NCI-H226 (cell line): ENCODE measurements around the gene FPGS.
A peak's percentile ranks its signal among the peaks of the same experiment; 100 is the strongest.
"Not testable (repeated sequence)": the region's sequence is repeated elsewhere in the genome, so short reads cannot be mapped to it uniquely, and the experiment has no call there.

Source experiments
- DNase-seq: peaks from one replicate; pipeline ENCODE4 v3.0.0-alpha.2; 2015

The FPGS gene, protein sequence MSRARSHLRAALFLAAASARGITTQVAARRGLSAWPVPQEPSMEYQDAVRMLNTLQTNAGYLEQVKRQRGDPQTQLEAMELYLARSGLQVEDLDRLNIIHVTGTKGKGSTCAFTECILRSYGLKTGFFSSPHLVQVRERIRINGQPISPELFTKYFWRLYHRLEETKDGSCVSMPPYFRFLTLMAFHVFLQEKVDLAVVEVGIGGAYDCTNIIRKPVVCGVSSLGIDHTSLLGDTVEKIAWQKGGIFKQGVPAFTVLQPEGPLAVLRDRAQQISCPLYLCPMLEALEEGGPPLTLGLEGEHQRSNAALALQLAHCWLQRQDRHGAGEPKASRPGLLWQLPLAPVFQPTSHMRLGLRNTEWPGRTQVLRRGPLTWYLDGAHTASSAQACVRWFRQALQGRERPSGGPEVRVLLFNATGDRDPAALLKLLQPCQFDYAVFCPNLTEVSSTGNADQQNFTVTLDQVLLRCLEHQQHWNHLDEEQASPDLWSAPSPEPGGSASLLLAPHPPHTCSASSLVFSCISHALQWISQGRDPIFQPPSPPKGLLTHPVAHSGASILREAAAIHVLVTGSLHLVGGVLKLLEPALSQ

DNA sequence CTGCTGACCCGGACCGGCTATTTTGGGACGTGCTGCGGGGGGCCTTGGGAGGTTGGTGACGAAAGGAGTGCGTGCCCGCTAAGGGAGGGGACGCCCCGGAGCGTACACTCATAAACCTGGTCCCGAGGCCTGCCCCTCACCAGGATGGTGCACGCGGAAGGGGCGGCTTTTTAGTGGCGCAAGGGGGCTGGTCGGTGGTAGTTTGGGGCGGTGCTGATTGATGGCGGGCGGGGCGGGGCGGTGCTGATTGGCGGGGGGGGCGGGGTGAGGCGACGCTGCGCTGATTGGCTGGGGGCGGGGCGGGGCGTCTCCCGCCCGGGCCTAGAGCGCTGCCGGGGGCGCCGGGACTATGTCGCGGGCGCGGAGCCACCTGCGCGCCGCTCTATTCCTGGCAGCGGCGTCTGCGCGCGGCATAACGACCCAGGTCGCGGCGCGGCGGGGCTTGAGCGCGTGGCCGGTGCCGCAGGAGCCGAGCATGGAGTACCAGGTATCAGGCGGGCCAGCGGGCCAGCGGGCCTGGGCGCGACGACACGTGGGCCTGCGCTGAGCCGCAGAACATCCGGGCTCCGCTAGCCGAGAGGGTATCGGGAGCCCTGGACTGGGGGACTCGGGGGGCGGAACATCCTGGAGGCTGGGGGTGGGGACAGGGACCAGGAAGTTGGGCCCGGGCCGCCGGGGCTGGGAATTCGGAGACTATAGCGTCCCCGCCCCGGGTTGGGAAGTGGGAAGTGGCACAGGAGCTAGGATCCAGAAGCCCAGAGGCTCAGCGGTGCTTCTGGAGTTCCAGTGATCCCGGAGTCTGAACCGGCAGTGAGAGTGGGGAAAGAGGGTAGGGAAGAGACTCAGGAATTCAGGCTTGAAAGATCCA, at the start of gene FPGS:
FPGS (plus strand) TSS at position 307 of the 868 bp plus-strand sequence; CDS start at position 350, 43 bp downstream.
- peak; percentile 87 for DNase-seq

DNA sequence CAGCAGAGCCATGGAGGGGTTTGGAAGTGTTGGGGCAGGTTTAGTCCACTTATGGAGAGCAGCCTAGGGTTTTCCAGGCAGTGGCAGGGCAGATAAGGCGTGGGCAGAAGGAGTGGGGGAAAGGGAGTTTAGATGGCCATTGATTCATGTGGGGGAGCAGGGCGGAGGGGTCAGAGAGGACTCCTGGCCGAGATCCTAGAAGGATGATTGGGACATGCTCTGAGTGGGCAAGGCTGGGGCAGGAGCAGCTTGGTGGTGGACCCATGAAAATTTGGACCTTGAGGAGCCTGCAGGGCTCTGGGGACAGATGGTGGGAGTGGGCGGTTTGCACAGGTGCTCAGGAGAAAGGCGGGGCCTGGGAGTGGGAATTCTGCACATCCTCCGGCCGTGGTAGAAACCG, 49.5 kb upstream of the FPGS start:
- DNase-seq, result no peak

DNA sequence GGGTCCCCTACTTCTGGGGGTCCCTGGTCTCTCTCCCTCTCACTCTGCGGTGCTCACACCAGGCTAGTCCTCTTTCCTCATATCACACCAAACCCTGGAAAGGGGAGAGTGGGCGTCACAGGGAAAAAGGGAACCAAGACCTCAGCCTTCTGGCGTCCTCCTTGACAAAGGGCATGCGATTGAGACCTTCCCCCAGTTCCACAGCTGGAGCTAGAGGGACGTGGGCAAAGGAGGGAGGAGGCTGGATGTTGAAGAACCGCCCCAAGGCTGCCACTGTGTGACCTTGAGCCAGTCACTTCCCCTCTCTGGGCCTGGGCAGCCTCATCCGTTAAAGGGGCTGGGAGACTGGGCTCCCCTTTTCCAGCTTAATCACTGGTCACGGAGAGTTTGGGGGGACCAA, 49.1 kb upstream of the FPGS start:
- DNase-seq, result no peak

DNA sequence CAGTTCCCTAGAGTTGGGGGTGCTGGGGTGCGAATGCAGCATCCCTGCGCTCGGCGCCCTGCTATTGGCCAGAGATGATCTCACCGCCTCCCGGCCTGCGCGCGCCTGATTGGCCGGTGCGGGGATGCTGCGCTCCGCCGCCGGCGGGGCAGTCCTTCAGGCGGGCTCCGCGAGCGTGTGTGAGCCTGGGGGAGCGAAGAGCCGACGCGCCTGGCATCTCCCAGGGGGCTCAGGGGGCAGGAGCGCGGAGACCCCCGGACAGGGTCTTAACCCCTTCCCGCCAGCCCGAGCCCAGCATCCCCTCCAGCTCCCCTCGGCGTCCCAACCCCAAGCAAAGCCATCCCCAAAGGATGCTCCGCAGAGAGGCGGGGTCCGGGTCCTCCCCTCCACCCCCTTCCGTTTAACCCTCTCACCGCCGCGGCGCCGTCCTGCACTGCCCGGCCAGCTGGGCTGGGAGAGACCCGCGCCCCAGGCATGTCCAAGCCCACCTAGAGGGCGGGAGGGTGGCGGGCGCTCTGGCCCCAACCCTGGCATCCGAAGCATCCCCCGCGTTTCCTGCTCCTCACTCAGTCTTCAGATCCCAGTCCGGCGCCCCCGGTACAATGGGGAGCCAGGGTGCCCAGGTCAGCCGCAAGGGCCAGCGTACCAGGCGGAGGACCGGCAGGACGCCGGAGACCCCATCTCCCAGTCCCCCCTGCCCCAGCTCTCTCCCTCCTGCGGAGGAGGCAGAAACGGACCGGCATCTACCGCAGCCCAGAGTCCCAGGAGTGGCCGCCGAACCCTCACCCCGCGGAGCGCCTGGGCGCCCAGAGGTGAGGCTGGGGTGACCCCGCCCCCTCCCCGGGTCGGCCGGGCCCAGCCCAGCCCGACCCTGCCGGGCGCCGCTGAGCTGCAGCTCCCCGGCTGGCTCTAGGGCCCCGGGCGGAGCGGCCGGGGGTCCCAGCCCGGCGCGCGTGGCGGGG, 48.3 kb upstream of the FPGS start:
- peak; percentile 64 for DNase-seq

DNA sequence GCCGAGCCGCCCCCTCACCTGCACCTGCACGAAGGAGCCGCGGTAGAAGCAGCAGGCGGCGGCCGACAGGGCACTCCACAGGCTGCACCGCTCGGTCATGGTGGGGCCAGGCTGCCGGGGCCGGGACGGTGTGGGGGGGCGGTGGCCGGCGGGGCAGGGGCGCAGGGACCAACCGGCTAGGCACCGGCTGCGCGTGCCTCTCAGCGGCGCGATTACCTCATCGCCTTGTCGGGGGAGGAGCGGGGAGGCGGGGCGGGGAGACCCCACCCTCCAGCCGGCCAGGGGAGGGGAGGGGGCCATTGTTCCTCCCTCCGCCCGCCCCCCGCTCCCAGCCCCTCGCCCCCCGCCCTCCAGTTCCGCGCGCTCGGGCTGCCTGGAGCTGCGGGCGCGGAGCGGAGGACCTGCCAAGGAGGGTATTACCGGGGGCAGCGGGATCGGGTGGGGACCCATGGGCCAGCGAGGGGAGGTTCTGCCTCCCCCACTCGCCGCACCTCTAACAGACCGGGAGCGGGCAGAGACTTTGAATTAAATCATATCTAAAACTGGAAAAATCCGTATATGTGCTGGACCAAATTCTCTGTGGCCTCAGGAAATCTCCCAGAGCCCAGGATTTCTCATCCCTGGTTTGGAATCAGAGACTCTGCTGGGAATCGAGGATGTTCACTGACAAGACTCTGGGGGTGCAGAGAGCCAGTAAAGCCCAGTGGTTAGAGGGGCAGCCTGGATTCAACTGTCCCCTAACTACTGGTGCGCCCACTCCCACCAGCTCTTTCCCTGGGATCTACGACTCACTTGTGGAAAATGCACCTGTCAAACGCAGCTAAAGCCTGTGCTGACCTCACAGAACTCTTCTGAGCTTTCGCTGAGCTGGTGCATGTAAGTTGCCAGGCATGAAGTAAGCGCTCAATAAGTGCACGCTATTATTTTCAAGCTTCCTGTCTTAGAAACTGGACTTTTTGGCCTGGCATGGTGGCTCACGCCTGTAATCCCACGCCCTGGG, 47.3 kb upstream of the FPGS start:
- DNase-seq, result peak; percentile 31

DNA sequence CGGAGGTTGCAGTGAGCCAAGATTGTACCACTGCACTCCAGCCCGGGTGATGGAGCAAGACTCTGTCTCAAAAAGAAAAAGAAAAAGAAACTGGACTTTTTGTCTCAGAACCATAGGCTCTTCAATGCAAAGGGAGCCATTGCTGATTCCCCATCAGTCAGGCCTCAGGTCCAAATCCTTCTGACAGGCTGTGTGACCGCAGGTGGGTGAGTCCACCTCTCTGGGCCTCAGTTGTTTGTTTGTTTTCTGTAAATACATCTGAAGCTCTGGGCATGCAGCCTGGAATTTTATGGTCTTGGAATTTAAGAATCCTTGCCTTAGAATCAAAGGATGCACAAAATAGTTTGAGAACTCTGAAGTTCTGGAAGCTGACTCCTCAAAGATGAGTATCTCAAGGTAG, 46.4 kb upstream of the FPGS start:
- no peak for DNase-seq

DNA sequence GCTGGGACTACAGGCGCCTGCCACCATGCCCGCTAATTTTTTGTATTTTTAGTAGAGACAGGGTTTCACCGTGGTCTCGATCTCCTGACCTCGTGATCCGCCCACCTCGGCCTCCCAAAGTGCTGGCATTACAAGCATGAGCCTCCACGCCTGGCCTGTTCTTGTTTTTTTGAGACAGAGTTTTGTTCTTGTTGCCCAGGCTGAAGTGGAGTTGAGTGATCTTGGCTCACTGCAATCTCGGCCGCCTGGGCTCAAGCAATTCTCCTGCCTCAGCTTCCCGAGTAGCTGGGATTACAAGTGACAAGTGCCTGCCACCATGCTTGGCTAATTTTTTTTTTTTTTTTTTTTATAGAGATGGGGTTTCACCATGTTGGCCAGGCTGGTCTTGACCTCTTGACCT, 45.9 kb upstream of the FPGS start:
- DNase-seq, result not testable (repeated sequence)

DNA sequence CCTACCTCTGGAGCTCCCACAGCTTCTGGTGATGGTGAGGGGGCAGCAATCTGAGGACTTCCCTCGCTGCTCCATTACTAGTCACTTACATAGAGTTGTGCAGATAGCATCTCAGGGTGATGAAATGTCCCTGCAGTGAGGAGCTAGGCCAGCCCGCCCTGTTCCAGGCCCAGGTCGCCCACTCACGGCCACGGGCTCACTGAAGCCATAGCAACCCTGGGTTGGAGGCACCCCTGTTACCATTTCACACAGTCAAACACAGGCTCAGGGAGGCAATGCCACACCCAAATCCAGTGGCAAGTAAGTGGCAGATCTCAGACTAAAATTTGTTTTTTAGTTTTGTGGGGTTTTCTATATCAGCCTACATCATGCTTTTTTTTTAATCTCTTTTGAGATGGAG, 43.8 kb upstream of the FPGS start:
- no peak for DNase-seq

DNA sequence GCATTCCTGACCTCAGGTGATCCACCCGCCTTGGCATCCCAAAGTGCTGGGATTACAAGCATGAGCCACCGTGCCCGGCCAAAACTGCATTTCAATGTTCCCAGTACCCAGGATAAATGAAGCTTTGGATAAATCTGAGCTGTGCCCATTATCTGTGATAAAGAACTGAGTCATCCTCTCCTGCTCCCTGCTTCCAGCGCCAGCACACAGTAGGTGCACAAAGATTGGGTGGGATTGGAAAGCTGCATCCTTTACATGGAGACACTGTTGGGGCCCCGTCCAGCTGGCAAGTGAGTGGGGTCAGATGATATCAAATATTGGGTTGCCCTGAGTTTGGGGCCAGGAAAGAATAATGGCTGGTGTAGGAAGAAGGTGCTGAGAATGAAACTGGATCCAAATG, 41.6 kb upstream of the FPGS start:
- no peak for DNase-seq

DNA sequence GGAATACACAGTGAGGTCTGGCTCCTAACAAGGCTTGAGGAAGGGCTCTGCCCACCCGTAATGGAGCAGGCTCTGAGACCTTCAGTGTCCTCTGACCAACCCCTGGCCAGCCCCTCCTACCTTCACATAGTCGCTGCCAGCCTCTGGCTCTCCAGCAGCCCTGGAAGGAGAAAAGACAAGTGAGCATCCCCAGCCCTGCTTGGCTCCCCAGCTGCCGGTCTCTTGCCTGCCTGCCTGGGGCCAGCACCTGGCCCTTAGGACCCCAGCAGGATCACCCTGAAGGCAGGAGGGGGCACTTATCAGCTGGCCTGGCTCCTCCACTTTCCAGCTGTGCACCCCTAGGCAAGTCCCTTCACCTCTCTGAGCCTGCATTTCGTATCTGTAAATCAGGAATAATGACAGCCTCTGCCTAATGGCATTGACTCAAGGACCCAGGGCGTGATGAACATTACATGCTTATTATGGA, 41.2 kb upstream of the FPGS start:
- DNase-seq, result no peak

DNA sequence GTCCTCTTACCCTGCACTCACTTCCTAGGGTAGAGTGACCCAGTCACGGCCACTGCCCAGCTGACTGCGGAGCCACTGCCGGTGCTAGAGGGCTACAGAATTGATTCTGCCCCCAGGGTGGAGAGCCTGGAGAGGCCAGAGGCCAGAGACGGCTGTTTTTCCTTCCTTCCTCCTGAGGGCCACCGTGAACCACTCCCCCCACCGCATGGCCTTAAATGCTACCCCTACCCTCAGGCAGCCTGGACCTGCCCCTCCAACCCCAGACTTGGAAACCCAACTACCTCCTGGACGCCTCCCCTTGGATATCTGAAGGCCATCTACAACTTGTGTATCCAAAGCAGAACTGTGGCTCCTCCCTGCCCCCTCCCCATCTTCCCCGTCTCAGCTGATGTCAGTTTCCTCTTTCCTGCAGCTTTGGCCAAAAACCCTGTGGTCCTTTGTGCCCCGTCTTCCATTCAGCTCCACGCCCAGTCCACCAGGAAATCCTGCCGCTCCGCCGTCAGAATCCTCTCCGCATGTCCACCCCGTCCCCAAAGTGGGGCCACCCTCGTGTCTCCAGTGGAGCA, 40.5 kb upstream of the FPGS start:
- no peak for DNase-seq

DNA sequence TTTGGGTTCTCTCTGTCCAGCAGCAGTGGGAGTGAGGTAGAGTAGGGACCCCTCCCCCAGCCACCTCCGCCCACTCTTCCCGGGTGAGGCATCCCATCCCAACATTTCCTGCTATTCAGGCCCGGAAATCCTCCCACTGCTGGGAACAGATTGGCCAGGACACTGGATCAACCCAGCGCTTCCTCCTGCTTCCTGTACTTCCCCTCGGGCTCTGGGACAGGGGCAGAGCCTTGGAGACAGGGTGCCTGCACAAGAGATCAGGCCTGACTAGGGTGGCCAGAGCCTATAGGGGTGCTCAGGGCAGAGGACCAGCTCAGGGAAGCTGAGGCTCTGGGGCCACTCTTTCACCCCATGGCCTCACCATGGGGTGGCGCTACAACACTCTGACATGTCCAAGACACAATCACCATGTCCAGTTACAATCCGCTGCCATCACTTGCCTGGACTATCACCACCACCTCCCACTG, 38.7 kb upstream of the FPGS start:
- DNase-seq, result no peak

DNA sequence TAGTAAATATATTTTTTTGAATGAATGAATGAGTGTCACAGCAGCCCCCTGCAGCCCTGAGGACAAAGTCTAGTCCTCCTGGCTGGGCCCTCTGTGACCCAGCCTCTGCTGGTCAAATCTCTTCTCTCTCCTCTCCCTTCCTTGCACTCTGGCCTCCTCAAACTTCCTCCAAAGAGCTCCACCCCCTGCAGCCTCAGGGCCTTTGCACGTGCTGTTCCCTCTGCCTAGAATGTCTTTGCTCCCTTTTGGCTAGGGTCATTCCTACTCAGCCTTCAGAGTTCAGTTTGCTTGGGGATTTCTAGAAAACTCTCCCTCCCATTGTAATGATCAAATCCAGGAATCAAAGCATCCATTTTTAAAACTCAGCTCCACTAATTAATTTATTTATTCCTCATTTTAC, 37.3 kb upstream of the FPGS start:
- DNase-seq, result no peak

DNA sequence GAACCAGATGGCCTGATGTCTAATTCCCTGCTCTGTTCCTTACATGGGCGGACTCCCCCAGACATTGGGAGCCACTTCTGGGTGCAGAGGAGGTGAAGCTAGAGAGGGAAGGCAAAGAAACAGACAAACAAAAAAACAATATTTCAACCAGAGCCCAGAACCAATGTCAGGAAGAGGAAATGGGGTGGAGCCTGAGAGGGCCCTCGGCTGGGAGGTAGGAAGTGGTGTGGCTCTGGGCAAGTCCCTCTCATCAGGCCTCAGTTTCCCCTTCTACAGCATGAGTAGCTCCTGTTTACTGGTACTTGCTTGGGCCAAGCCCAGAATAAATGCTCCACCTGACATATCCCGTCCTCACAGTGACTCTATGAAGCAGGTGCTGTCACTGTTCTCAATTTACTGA, 35.3 kb upstream of the FPGS start:
- no peak for DNase-seq

DNA sequence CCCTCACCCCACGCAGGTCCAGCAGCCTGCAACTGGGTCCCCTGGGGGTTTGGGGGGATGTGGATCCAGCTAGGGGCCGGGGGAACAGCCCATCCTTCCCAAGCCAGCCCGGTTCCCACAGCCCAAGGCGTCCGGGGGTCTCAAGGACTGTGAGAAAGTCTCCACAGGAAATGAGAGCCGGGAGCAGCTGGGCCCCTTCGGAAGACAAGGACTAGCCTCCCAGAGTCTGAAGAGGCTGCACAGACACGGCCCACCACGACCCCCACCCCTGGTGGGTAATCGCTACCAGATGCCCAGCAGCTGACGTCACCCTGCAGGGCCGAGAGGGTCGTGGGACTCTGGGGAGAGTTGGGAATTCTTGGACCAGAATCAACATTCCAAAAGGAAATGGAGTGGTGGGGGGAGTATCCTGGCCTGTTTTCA, 34.8 kb upstream of the FPGS start:
- DNase-seq, result no peak

DNA sequence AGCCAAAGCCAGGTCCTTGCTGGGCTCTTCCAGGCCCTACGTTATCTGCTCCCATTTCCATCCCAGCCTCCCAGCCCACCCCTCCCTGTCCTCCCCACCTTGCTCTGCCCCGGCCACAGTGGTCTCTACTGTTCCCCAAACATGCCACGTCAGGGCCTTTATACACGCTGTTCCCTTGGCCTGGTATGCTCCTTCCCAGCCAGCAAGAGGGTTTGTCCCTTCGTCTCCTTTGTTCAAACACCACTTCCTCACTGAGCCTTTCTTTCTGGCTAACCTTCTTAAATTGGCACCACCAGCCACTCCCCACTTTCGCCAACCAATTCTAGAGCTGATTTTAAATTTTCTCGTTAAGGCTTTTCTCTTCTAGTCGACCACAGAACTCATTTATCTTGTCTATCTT, 34.0 kb upstream of the FPGS start:
- DNase-seq, result no peak

DNA sequence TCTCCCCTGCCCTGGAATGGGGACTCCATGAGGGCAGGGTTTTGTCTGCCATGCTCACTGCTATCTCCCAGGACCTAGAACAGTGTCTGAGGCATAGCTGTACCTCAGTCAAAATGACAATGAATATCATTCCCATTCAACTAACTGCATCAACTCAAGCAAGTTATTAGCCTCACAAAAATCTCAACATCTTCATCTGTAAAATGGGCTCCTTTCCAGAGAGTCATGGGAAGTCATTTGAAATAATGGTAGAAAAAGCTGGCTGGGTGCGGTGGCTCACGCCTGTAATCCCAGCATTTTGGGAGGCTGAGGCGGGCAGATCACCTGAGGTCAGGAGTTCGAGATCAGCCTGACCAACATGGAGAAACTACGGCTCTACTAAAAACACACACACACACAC, 33.6 kb upstream of the FPGS start:
- no peak for DNase-seq

DNA sequence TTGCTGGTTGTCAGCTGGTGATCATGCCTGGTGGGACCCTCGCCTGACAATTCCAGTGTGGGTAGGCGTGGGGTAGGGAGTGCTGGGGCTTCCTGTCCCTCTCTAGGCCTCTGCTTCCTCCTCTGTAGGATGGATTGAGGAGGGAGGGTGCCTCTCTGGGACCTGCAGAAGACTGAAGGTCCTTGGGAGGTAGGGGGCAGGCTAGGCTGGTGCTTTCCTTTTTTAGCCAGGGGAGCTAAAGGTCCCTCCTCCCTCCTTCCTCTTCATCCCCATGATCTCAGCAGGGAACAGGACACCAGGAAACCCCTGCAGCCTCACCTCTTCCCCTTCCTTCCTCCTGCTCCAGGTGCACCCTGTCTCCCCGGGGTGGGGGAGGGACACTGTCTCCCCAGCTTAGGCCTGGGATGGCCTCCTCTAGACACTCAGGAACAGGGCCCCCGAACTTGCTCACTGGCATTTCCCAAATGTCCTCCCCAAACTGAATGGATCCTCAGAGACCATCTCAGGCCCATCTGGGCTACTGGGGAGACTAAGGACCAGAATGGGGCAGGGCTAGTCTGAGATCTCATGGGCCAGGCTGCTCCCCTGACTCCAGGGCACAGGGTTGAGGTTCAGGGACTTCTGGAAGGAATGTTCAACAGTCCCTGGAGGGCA, 32.6 kb upstream of the FPGS start:
- no peak for DNase-seq

DNA sequence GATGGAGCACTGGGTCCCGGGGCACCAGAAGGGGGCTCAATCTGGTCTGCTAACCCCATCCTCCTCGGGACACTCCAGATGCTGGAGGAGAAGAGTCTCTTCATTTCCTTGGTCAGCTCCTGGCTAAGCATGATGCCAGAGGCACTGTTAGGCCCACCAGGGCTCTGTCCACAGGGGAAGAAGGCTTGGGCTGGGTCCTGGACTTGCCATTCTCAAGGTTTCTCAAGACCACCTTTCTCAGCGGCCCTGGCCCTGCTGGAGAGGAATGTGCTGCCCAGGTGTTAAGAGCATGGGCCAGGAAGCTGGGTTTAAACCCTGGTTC, 32.1 kb upstream of the FPGS start:
- no peak for DNase-seq

DNA sequence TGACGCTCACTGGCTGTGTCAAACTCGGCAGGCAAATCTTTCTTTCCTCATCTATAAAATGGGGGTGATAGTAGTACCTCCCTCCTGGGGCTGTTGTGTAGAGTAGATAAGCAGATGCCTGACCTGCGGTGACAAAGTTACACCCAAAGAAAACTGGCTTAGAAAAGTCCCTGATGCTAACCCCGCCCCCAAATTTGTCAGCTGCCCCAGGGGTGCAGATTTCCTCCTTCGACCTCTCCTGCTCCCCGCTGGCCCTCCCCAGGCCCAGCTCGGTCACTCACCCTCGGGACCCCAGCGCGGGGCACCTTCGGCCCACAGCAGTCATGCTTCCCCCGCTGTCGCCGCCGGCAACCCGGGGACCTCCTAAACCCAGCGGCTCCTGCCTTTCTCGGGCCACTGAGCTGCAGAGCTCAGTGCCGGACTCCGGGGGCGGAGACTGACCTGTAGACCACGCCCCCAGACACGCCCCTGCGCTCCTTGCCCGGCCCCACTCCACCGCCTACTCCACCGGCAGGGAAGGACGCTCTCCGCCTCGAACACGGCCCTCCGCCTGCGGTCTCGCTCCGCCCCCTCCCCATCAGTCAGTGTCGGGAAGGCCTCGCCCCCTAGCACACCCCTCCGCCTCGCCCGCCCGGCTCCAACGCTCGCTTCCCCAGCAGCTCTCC, 31.6 kb upstream of the FPGS start:
- peak; percentile 93 for DNase-seq
